ENCODE results near the gene MBP.

MBP gene

GRCh38 chr18:77025831-77026363, 106.7 kb downstream of the MBP start:
- no peak for TF ChIP-seq OSR1 (CRISPR knock-in tag; IDR thresholded peaks at IDR 0.05)
- no peak for TF ChIP-seq POU6F1 (CRISPR knock-in tag; IDR thresholded peaks at IDR 0.05; ENCODE audit: borderline replicate concordance, low read depth)
- TF ChIP-seq ESRRG (CRISPR knock-in tag; IDR thresholded peaks at IDR 0.05): no peak
- TF ChIP-seq ZNF8 (CRISPR knock-in tag; IDR thresholded peaks at IDR 0.05): no peak
- no peak for TF ChIP-seq CSRNP3 (CRISPR knock-in tag; IDR thresholded peaks at IDR 0.05)
- no peak for TF ChIP-seq TOX (CRISPR knock-in tag; IDR thresholded peaks at IDR 0.05; ENCODE audit: borderline replicate concordance)
- TF ChIP-seq BACH2 (CRISPR knock-in tag; IDR thresholded peaks at IDR 0.05; ENCODE audit: borderline replicate concordance): no peak
- no peak for TF ChIP-seq PPARA (CRISPR knock-in tag; IDR thresholded peaks at IDR 0.05; ENCODE audit: borderline replicate concordance)
- TF ChIP-seq ARNTL (CRISPR knock-in tag; IDR thresholded peaks at IDR 0.05; ENCODE audit: borderline replicate concordance, low read depth): no peak
- TF ChIP-seq GLIS3 (CRISPR knock-in tag; IDR thresholded peaks at IDR 0.05): no peak
- TF ChIP-seq TCF4 (CRISPR knock-in tag; IDR thresholded peaks at IDR 0.05; ENCODE audit: borderline replicate concordance): no peak
- no peak for TF ChIP-seq CSDC2 (CRISPR knock-in tag; IDR thresholded peaks at IDR 0.05)
- no peak for ATAC-seq

- TF ChIP-seq ZNF8 (CRISPR knock-in tag; IDR thresholded peaks at IDR 0.05): no peak
- no peak for ATAC-seq
These were observed 107.5 kb downstream of the MBP start for GRCh38 chr18:77025123-77025522.

GRCh38 chr18:77024476-77024875, 108.1 kb downstream of the MBP start:
- no peak for ATAC-seq
- TF ChIP-seq ZFP3 (CRISPR knock-in tag; IDR thresholded peaks at IDR 0.05) (no peak), GLIS3 (CRISPR knock-in tag; IDR thresholded peaks at IDR 0.05) (no peak), SNAI2 (CRISPR knock-in tag; IDR thresholded peaks at IDR 0.05) (no peak), TCF4 (CRISPR knock-in tag; IDR thresholded peaks at IDR 0.05; ENCODE audit: borderline replicate concordance) (no peak), PPARA (CRISPR knock-in tag; IDR thresholded peaks at IDR 0.05; ENCODE audit: borderline replicate concordance) (no peak), PATZ1 (CRISPR knock-in tag; IDR thresholded peaks at IDR 0.05; ENCODE audit: borderline replicate concordance) (no peak), ZC3H10 (CRISPR knock-in tag; IDR thresholded peaks at IDR 0.05) (no peak), TOX (CRISPR knock-in tag; IDR thresholded peaks at IDR 0.05; ENCODE audit: borderline replicate concordance) (no peak), ZNF8 (CRISPR knock-in tag; IDR thresholded peaks at IDR 0.05) (no peak), CSRNP3 (CRISPR knock-in tag; IDR thresholded peaks at IDR 0.05) (no peak), CSDC2 (CRISPR knock-in tag; IDR thresholded peaks at IDR 0.05) (no peak), ISL1 (CRISPR knock-in tag; IDR thresholded peaks at IDR 0.05) (no peak), ESRRG (CRISPR knock-in tag; IDR thresholded peaks at IDR 0.05) (no peak), BACH2 (CRISPR knock-in tag; IDR thresholded peaks at IDR 0.05; ENCODE audit: borderline replicate concordance) (no peak), POU6F1 (CRISPR knock-in tag; IDR thresholded peaks at IDR 0.05; ENCODE audit: borderline replicate concordance, low read depth) (no peak), ARNTL (CRISPR knock-in tag; IDR thresholded peaks at IDR 0.05; ENCODE audit: borderline replicate concordance, low read depth) (no peak), CREB5 (CRISPR knock-in tag; IDR thresholded peaks at IDR 0.05; ENCODE audit: low read depth) (no peak), OSR1 (CRISPR knock-in tag; IDR thresholded peaks at IDR 0.05) (no peak), ZNF565 (CRISPR knock-in tag; conservative IDR thresholded peaks at IDR 0.05; ENCODE audit: low read depth) (no peak)

All from SK-N-SH treated with all-trans-retinoic acid at 6 μM for 48 hours (cell line).